GF-D8 (cell line): Measurements from ENCODE around the gene SAP30BP.

Experiments
- DNase-seq: peaks from one replicate; lab custom pipeline; 2025; lab: John Stamatoyannopoulos, UW

Gene SAP30BP

DNA sequence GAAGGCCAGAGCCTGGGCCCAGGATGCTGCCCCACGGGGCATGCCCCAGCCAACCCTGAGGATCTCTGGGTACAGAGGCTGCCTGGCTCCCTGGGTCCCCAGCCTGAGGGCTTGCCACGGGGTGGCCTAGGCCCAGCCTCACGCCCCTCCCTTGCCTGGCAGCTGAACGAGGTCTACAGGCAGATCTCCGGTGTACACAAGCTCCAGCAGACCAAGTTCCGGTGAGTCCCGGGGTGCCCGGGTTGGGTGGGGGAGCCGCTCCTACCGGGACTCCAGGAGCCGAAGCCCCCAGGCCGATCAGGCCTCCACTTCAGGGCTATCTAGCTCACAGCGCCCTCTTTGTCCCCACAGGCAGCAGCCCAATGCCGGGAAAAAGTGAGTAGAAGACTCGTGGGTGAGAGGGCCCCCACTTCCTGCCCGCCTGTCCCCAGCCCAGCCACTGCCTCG lies 73.5 kb downstream of the SAP30BP start:
- no peak for DNase-seq

DNA sequence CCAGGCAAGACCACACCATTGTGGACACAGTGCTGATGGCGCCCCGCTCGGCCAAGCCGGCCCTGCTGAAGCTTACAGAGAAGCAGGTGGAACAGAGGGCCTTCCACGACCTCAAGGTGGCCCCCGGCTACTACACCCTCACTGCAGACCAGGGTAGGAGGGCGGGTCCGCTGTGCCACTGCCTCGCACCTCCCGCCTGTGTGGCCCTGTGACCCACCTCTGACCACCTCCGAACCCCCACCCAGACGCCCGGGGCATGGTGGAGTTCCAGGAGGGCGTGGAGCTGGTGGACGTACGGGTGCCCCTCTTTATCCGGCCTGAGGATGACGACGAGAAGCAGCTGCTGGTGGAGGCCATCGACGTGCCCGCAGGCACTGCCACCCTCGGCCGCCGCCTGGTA lies 75.2 kb downstream of the SAP30BP start:
- DNase-seq = no peak

DNA sequence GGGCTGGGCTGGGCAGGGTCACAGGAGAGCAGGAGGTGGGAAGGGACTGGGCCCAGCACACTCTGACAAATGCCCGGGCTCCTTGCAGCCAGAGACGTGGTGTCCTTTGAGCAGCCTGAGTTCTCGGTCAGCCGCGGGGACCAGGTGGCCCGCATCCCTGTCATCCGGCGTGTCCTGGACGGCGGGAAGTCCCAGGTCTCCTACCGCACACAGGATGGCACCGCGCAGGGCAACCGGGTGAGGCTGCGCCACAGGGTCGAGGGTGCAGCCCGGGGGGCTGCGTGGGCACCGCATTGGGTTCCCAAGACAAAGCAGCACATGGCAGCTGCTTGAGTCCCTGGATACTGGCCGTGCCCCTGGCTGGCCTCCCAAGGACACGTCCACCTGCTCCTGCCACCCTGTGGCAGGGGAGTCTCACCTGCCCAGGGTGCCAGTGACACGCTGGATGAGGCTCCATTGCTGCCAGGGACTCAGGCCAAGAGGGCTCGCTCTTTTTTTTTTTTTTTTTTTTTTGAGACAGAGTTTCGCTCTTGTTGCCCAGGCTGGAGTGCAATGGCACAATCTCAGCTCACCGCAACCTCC lies 76.6 kb downstream of the SAP30BP start:
- DNase-seq = no peak

DNA sequence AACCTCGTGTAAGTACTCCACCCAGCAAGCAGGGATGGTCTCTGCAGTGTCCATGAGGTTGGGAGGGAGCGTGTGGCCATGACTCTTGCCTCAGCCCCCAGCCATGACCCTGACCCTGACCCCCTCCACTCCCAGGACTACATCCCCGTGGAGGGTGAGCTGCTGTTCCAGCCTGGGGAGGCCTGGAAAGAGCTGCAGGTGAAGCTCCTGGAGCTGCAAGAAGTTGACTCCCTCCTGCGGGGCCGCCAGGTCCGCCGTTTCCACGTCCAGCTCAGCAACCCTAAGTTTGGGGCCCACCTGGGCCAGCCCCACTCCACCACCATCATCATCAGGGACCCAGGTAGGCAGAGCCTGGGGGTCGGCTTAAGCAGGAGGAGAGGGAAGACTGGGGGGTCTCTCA lies 81.6 kb downstream of the SAP30BP start:
- no peak for DNase-seq

DNA sequence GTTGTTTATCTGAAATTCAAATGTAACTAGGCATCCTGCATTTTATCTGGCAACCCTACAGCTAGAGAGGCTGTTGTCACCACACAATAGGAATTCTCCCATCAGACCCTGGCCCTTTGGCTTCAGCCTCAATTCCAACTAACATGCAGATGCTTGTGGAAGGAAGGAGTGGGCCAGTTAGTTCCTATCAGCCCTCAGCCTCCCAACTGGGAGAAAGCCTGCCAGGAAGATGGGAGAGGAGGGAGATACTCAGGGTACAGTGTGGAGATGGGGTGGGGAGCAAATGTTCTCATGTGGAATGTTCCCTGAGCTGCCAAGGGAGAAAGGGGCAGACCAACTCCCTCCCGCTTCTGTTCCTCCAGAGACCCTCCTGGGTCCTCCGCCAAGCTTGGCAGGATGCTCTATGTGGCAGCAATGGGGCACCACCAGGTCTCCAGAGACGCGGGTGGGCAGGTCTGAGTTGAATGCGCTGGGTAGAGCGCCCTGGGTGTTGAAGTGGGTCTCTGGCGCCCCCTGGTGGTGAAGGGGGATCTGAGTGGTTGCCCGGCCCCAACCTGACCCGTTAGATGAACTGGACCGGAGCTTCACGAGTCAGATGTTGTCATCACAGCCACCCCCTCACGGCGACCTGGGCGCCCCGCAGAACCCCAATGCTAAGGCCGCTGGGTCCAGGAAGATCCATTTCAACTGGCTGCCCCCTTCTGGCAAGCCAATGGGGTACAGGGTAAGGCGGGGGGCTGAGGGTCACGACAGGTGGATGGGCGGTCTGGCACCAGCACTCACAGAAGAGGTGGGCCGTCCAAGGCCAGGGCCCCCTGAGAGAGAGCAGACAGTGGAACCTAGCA lies 82.6 kb downstream of the SAP30BP start:
- DNase-seq = peak; percentile 18

DNA sequence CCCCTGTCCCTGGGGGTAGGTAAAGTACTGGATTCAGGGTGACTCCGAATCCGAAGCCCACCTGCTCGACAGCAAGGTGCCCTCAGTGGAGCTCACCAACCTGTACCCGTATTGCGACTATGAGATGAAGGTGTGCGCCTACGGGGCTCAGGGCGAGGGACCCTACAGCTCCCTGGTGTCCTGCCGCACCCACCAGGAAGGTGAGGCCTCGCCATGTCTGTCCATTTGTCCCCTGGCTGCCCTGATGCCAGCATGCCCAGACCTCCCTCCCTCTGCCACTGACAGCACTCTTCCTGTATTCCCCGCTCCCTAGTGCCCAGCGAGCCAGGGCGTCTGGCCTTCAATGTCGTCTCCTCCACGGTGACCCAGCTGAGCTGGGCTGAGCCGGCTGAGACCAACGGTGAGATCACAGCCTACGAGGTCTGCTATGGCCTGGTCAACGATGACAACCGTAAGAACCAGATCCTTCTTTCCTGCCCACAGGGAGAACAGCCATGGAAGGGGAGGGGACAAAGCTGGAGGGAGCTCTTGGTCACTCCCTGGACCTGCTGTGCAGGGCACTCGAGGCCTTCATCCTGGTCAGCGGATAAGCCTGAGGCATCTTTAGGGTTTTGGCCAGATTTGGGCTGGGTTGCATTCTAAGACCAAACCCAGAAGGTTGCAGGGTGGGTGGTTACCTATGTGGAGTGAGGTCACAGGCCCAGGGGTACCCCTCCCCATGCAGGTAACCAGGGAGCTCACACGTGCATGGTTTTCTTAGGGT lies 83.7 kb downstream of the SAP30BP start:
- DNase-seq = no peak

- no peak for DNase-seq
Measured at GRCh38 chr17:75751676-75752404, 84.7 kb downstream of the SAP30BP start.

DNA sequence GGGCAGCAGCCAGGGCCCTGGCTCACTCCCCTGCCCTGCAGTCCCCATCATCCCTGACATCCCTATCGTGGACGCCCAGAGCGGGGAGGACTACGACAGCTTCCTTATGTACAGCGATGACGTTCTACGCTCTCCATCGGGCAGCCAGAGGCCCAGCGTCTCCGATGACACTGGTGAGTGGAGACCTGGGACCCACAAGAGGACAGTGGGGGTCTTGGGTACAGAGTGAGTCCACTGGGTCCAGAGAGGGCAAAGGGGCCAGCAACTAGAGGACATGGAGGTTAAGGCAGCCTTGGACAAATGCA lies 85.2 kb downstream of the SAP30BP start:
- no peak for DNase-seq

- DNase-seq = no peak
Measured at GRCh38 chr17:75752802-75753513, 85.8 kb downstream of the SAP30BP start.

- DNase-seq = peak; percentile 40
Measured at GRCh38 chr17:75753514-75754377, 86.6 kb downstream of the SAP30BP start.

DNA sequence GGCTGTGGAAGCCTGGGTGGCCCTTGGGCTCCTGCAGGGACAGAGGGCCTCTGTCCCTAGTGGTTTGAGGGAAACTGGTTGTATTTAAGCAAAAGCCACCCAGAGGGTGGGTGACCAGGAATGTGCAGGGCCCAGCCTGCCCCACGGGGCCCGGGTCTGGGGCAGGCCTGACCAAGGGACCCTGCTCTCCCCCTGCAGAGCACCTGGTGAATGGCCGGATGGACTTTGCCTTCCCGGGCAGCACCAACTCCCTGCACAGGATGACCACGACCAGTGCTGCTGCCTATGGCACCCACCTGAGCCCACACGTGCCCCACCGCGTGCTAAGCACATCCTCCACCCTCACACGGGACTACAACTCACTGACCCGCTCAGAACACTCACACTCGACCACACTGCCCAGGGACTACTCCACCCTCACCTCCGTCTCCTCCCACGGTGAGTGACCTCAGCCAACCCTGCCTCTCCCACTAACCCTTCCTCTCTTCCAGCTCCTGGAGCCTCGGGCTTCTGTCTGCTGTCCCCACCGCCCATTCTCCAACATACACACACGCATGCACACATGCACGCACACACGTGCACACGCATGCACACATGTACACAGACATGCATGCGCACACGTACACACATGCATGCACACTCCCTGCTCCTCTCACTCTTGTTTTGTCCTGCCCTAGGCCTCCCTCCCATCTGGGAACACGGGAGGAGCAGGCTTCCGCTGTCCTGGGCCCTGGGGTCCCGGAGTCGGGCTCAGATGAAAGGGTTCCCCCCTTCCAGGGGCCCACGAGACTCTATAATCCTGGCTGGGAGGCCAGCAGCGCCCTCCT lies 87.5 kb downstream of the SAP30BP start:
- no peak for DNase-seq

GRCh38 chr17:75755205-75755901 lies 88.2 kb downstream of the SAP30BP start:
- no peak for DNase-seq

DNA sequence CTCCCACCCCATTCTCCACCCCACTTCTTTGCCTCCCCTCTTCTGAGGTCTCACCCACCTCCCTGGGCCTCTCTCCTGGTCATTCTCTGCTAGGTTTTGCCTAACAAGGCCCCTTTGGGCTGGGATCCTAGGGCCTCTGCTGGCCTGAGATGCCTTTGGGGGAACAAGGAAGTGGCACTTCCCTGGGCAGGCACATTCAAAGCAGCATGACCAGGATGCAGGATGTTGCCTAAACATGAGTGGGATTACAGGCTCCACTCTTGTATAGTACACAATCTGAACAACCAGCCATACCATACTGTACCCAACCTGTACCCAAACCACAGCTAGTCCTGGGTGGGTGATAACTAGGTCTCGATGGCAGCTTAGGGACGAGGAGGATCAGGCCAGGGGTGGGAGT lies 88.9 kb downstream of the SAP30BP start:
- DNase-seq = no peak

GRCh38 chr17:75756451-75757085 lies 89.4 kb downstream of the SAP30BP start:
- DNase-seq = no peak

GRCh38 chr17:75757086-75757681 lies 90.0 kb downstream of the SAP30BP start:
- no peak for DNase-seq
